NCI-H2029 treated with DMSO at 0.1 percent for 48 hours (cell line): ENCODE measurements around the gene AXIN2.

ENCODE experiments used
- DNase-seq: peaks from one replicate; lab custom pipeline; 2025; lab: John Stamatoyannopoulos, UW

Gene AXIN2

DNA sequence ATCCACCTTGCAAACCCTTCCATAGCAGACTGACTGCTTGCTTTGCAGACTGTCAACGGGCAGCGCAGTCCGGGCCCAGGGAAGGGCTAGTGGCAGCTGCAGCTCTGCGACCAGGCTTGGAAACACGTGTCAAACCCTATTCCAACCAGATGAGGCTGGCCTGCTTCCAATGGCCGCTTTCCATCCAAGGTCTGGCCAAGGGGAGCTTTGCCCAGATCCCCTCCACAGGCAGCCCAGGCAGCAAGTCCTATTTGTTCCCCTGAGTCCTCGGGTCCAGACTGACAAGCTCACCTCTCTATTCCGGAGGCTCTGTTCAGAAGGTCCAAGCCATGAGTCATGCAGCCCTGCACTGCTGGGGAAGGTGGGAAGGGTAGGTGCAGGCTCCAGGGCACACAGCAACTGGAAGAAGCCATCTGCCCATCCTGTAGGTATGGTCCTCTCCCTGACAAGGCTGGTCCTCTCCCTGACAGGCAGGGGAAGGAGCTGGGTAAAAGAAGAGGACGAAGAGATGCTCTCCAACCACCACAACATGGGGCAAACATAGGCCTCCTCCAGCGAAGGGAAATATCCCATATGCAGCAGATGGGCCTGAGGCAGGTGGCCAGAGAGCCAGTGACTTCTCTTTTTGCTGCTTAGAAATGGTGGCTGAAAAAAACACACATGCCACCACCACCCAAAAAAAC lies 22.6 kb upstream of the AXIN2 start:
- DNase-seq, result no peak

DNA sequence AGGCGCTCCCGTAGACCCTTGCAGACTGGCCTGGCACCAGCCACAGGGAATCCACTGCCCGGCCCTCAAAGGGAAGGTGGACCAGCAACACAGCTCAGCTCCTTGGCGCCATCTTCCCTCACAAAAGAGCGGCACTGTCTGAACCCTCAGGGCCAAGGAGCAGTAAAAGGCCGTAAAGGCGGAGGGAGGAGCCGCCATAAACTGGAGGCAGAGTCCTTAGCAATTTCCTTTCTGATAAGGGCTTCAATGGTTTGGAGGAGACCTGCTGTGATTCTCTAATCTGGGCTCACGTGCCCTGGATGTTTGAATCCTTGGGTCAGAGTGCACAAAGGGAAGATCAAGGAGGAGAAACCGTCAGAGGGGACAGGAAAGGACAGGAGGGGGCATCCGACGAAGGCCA lies 15.5 kb upstream of the AXIN2 start:
- DNase-seq, result no peak

DNA sequence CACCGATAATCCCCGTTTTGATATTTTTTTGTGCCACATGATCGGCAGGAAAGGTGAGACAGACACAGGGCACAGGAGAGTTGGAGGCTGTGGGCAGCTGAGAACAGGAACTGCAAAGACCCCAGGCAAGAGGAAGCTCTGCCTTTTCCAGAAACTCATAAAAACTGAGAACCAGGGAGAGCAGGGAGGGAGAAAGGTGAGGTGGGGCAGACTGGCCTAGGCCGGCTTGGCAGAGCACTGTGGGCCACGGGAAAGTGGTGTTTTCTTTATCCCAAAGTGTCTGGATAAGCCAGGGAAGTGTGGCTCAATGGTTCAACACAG lies 11.8 kb upstream of the AXIN2 start:
- DNase-seq, result no peak

DNA sequence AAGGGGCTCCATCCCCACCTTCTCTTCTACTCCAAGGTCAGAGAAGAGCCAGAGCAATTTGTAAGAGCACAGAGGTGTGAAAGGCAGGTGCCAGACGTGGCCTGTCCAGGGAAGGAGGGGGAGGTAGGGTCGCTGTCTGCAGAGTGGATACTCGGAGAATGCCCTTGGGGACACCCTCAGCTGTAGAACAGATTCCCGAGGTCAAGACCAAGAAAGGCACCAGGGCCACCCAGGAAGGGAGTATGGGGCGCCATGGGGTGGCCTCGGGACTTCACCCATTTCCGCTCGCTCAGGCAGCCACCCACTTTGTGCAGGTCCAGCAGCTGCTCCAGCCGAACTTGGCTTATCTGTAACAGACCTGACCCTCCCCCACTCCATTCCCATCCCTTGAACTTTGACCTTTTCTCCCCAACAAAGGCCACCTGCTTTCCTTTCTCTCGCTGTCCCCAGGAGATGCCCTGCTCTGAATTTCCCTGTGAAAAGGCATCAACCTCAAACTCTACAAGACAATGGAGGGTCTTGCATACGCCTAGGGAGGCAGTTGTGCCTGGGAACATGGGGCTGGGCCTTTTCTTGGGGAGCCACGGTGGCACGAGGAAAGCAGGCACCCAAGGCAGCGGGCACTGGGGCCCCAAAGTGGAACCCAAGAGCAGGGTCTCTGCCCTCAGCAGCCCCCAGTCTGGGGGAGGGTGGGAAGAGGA lies 11.3 kb upstream of the AXIN2 start:
- DNase-seq, result no peak

DNA sequence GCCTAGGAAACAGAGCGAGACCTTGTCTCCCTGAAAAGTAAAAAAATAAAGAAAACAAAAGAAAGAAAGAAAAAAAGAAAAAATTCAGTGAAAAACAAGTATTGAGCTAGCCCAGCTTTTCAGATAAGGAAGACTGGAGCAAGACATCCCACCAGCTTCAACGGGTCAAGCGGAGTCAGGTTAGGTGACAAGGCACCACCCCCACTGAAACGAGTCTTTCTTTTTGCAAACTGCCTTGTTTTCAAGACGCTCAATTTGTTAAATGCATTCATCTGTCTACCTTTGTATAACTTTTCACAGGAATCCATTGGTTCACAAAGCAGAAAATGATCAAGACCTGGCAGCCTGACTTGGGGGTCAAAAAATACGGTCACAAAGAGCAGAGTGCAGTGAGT lies 10.7 kb upstream of the AXIN2 start:
- DNase-seq, result no peak

DNA sequence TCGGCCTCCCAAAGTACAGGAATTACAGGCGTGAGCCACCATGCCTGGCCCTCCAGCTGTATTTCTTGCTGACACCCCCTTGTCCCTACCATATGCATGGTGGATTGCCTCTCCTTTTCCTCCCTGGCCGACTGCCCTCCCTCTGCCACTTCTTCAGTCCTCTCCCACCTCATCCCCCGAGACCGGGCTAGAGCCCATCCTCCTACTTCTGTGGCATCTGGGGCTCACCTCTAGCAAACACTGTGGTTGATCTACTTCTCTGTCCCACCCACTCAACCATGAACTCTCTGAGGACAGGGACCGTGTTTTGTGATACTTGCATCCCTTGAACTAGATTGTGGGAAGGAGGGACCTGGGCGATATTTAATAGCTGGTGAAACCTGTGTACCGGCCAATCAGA lies 7.5 kb upstream of the AXIN2 start:
- no peak for DNase-seq

DNA sequence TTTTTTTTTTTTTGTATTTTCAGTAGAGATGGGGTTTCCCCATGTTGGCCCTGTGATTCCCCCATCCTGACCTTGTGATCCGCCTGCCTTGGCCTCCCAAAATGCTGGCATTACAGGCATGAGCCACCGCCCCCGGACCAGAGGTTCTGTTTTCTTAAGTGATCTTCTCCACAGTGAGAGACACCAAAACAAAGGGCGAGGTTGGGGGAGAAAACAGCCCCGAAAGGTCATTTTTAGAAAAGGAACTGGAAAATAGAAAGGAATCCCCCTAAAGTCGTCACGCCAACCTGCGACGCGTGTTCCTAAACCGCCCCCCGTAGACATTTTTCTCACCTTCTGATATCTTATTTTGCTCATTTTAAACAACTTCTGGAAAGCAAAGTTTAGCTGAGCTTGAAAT lies 6.1 kb upstream of the AXIN2 start:
- DNase-seq, result no peak

DNA sequence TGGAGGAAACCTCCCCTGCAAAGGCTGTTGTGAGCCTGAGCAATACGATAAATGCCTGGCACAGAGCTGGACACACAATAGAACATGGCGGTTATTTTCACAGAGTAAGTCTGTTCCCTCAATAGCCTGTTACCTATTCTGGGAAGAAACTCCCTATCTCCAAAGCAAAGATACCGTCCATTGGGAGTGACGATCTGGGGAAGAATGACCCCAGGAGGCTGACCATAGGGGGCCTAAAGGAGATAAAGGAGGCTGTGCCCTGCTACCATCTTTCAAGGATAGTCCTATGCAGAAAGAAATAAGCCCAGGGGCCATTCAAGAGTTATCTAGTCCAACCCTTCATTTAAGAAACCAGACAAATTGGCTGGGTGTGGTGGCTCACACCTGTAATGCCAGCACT lies 4.1 kb upstream of the AXIN2 start:
- no peak for DNase-seq

DNA sequence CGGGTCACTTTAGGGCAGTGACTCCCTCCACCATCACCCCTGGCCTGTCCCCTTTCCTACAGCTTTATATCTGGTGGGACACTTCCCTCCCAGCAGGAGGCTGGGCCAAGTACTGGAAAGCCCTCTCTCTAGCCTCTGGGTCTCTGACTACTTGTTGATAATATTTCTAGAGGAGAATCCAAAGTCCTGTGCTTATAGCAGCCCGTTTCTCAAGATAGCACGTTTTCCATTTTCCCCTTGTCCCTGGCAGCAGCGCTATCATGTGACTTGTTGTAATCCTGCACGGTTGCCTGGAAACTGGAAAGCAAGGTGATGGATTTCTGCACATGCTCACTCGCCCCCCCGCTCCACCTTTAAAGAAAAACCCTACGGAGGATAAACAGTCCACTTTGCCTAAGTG lies 3.3 kb upstream of the AXIN2 start:
- DNase-seq, result no peak

DNA sequence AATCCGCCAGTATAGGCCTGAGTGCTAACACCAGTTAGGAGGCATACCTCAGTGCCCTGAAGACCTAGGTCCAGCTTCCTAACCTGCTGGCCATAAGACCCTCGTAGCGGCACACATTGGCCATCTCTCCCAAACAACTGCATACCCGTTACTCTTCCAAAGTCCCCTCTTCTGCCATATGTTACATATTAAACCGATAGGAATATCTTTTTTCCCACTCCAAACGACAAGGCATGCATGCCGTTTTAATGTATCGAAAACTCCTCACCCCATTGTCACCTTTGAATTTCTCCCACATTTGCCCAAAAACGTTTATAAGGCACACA lies 721 bp upstream of the AXIN2 start:
- DNase-seq, result no peak

DNA sequence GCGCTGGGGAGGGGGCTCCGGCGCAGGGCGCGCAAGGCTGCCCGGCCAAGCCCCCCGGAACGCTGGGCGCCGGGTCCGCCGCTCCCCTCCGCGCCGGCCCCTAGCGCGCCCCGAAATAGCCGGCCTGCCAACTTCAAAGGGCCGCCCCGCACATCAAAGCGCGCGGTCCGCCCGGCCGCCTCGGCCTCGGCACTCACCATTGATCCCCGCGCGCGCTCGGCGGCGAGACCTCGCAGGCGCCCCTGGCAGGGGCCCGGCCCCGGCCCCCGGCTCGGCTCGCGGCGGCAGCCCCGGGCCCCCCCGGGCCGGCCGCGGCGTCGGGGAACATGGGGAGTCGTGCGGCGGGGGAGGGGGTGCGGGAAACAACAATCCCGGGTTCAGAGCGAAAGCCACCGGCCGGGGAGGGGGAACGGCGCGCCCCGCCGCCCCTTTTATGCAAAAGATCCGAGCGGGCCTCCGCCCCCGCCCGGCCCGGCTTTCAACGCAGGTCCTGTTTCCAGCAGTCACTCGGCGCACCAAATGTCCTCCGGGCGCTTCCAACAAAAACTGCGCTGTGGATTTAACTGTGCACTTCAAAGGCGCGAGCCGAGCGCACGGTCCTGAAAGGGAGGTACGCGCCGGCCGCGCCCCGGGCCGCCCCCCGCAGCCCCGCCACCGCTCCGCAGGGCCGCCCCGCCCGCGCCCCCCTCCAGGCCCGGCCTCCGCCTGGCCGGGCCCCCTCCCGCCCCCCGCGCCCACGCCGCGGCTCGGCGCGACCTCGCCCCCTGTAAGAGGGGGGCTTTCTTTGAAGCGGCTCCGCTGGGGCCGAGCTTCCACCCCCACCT lies 608 bp downstream of the AXIN2 start:
- DNase-seq, result no peak

DNA sequence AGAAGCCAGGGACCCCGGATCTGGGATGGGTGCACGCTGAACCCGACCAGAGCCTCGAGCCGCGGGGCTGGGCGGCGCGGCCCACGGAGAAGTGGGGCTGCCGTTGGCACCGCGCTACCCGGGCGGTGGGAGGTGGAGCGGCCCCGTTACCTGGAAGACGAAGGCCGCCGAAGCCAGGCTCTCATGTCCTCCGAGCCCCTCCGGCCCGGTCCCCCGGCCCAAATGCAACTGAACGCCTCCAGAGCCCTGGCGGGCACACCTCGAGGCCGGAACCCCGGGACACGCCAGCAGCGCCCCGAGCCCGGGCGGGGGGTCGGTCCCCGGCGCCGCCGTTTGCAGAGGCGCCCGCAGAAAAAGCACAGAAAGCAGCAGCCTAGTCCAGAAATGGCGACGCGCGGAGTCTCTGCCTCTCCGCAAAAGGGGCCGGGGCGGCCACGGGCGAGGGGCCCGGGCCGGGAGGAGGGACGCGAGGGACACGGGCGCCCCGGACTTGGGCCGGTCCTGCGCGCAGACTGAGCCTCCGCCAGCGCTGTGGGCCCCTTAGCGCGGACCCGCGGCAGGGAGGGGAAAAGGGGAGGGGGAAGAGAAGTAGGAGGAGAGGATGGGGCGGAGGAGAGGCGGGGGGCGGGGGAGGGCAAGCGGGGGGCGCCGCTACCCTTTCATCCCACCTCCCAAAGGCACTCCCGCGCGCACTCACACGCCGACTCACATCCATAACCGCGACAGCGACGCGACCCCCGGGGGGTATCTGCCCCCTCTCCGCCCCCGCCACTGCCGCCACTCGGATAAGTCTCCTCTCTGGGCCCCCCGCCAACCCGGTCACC lies 1.4 kb downstream of the AXIN2 start:
- DNase-seq, result no peak

DNA sequence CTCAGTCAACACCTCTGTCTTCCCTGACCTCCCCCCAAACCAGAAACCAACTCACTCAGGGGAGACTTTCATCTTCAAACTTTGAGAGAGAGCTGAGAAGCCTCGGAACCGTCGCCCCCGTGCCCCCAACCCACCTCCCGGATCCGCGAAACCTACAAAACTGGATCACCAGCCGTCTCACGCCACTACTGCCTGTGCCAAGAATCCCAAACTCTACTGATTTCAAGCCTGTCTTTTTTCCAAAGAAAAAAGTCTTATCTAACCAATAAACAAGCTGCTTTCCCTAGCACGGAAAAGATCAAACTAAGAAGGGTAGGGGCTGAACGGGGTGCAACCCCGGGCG lies 2.0 kb downstream of the AXIN2 start:
- no peak for DNase-seq

DNA sequence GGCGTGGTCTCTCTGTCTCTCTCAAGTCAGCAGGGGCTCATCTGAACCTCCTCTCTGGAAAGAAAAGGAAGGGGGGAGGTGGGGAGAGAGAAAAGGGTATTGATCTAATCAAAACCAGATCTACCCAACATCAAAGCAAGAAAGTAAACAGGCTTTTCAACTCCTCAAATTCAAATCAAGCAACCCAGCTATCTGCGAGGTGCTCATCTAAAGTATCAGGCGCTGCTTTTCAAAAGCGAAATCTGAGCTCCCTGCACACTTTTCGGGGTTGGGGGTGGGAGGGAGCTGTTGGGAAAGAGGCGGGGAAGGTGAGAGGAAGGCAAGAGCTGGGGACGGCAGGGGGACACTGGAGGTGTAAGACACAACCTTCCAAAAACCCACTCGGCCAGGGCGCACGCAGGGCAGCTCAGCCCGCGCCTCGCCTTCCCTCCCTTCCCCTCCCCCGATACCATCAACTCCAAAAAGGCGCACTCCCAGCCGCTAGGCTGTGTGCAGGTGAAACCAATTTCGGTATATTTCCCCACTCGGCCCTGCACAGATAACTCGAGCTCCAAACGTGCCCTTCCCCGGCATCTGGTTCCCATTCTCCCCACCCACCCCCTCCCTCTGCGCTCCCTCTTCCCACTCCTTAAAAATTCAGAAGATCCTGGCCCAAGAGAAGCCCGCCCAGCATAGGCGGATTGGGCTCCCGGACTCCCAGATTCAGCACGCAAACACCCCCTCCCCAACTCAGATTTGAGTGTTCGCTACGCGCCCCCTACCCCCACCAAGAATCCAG lies 2.6 kb downstream of the AXIN2 start:
- no peak for DNase-seq

DNA sequence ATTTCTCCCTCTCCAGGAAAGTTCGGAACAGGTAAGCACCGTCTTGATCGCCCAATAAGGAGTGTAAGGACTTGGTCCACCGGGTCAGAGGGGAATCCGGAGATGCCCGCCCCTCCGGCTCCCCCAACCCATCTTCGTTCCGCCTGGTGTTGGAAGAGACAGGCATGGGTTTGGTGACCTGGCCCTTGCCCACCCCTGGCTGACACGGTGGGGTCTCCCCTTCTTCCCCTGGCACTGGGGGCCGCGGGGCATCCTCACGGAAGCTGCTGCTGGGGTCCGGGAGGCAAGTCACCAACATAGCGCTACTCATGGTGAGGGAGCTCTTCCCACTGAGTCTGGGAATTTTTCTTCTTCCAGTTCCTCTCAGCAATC lies 3.2 kb downstream of the AXIN2 start:
- no peak for DNase-seq

DNA sequence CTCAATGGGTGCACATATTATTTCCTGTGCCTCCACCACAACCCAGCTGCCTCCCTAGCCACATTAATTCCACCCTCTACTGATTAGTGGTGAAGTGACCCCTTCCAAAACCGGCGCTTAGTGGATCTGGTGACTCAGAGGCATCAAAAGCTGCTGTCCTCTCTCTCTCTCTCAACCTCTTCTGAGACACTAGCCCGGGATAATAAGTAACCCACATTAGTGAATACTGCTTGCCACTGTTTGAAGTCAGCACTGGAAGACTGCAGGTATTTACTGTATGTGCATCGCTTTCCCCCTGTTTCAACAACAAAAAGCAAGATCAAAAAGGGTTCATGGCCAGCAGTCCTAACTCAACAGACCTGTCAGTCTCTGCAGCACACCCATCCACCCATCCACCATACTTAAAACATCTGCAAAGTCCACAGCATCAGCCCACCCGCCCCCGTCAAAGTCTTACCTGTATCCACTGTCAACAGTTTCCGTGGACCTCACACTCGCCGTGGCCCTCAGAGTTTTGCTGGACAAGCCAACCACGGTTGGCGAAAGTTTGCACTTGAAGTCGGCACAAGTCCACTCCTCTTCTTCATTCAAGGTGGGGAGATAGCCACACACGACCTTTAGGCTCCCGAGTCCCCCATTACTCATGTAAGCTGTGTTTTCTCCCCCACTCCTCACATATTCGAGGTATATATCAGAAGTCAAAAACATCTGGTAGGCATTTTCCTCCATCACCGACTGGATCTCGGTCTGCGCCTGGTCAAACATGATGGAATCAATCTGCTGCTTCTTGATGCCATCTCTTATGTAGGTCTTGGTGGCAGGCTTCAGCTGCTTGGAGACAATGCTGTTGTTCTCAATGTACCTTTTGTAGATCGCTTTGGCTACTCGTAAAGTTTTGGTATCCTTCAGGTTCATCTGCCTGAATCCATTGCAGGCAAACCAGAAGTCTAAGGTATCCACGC lies 3.8 kb downstream of the AXIN2 start:
- no peak for DNase-seq

DNA sequence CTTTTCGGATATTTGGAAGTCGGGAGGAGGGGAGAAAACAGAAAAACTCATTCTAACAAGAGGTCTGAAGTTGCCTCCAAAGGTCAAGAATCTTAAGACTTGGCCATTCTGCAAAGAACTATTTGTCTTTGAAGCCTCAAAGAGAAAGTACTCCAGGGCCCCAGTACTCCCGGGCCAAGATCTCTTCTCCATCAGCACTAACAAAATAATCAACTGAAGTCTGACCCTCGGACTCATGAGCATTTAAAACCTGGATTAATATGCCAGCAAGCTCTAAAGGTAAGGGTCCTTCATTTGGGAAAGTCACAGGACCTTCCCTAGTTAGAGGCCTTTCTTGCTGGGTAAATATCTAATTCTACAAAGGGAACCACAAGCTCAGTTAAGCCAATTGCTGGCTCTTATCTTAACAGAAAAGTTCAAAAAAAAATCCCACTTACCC lies 4.5 kb downstream of the AXIN2 start:
- no peak for DNase-seq

DNA sequence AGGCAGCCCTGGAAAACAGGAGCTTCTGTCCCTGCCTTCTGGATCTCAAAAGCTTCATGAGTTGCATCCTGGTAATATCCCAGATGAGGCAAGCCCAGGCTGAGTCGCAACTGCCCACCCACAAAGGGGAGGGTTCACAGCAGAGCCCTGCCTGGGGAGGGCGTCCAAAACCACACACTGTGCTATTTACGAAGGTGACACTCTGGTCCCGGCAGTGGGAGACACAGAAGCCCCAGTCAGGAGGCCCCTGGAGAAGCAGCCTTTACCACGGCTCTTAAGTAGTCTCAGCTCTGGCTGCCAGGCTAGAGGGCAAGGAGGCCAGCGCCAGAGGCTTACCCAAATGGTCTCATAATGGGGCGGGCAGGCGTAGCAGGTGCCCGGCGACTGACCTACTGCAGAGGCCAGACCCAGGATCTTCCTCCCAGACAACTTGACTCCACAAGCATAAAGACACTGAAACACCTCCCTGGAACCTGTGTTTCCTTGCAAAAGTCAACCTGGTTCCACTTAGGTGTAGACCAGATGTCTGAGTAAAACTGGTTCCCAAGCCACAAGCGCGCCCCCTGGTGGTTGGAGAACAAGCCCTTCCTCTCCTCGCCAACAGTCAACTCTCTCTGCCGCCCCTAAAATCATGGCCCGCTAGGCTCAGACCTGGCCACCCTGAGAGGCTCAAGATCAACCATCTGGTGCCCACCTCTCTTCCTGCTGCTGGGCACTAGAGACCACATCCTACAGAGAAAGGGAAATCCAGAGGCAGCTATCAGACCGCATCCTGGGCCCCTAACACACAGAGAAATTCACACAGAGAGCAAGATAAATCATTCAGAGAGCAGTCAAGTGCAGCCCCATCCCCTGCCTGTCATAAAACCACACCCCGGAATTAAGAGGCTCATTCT lies 5.2 kb downstream of the AXIN2 start:
- DNase-seq, result peak; percentile 20

DNA sequence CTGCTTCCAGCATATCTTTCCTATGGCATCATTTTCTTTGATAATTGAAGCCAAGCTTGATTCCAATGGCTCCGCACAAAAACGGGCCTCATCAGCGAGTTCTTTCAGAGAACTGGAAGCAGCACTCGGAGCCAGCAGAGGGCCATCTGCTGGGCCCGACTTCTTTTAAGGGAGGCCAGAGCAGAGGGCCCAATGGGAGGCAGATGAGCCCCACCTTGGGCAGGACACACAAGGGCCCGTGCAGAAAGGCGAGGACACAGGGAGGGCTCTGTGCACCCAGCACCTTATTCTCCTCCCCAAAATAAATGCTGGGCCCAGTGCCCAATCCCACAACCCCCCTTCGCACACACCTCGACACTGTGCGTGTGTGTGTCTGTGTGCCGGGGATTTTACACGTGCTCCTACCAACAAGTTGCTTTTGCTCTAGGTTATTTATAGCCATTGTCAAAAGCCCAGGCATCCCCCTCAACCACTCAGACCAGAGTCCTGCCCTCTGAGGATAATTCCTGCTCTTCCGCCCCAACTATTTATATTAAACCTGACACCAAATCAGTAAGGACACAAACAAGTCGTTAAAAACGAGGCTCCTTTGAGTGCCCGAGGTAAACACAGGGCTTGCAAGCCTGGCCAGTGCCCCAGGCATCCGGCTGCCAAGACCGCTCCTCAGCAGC lies 6.8 kb downstream of the AXIN2 start:
- DNase-seq, result peak; percentile 70
